Neuronal stem cell (in vitro differentiated cells): ENCODE data around the gene SH3PXD2A.

Experiments used
- DNase-seq: peaks from one replicate; pipeline ENCODE4 v3.0.0-alpha.2; 2013; ENCODE audit warnings: low spot score
- H2AFZ ChIP-seq: one replicate; pipeline ENCODE4 v1.6.1; 2013; ENCODE audit warnings: mild to moderate bottlenecking, low read length, inconsistent platforms
- H2AK5ac ChIP-seq: 2 replicates; pipeline ENCODE4 v1.6.1; 2013; ENCODE audit warnings: low read depth, mild to moderate bottlenecking, inconsistent platforms, low read length, moderate library complexity, mixed read lengths
- H2BK120ac ChIP-seq: 2 replicates; pipeline ENCODE4 v1.6.1; 2013; ENCODE audit warnings: low read depth, mild to moderate bottlenecking, inconsistent platforms, low read length, moderate library complexity, mixed read lengths
- H2BK12ac ChIP-seq: one replicate; pipeline ENCODE4 v1.6.1; 2013; ENCODE audit warnings: low read length, inconsistent platforms
- H2BK15ac ChIP-seq: 2 replicates; pipeline ENCODE4 v1.6.1; 2013; ENCODE audit warnings: mild to moderate bottlenecking, low read length, inconsistent platforms, mixed read lengths
- H2BK5ac ChIP-seq: one replicate; pipeline ENCODE4 v1.6.1; 2013; ENCODE audit warnings: inconsistent platforms, mild to moderate bottlenecking, low read length, moderate library complexity
- H3K14ac ChIP-seq: one replicate; pipeline ENCODE4 v1.6.1; 2013; ENCODE audit warnings: low read length, inconsistent platforms
- H3K18ac ChIP-seq: 2 replicates; pipeline ENCODE4 v1.6.1; 2013; ENCODE audit warnings: low read length, inconsistent platforms
- H3K23ac ChIP-seq: 2 replicates; pipeline ENCODE4 v1.6.1; 2013; ENCODE audit warnings: low read depth, mild to moderate bottlenecking, mixed read lengths, low read length, inconsistent platforms; ENCODE audit not compliant: poor library complexity
- H3K27ac ChIP-seq: replicated peaks from 3 replicates; pipeline ENCODE4 v1.5.1; 2013; ENCODE audit warnings: low read length, inconsistent platforms
- H3K27me3 ChIP-seq, 3 experiments: 2 replicates each; pipeline ENCODE4 v1.6.1; 2013; ENCODE audit warnings: low read length in 3 of 3, mild to moderate bottlenecking in 2 of 3, inconsistent platforms in 1 of 3, low read depth in 1 of 3, mixed read lengths in 1 of 3, moderate library complexity in 1 of 3; ENCODE audit not compliant: control insufficient read depth in 3 of 3, insufficient read depth in 3 of 3
- H3K36me3 ChIP-seq, 2 donors: replicated peaks in 1 of 2; 2 replicates each; pipeline ENCODE4 v1.6.1; 2013; ENCODE audit warnings: low read length in 2 of 2; ENCODE audit not compliant: control insufficient read depth in 2 of 2, insufficient read depth in 2 of 2
- H3K4ac ChIP-seq: 2 replicates; pipeline ENCODE4 v1.6.1; 2013; ENCODE audit warnings: inconsistent platforms, mild to moderate bottlenecking, low read length, moderate library complexity
- H3K4me1 ChIP-seq, 2 donors: 1 replicate in 1 of 2; 2 replicates in 1 of 2; pipeline ENCODE4 v1.6.1; 2013; ENCODE audit warnings: low read length in 2 of 2, low read depth in 1 of 2; ENCODE audit not compliant: control insufficient read depth in 2 of 2, insufficient read depth in 1 of 2
- H3K4me2 ChIP-seq: one replicate; pipeline ENCODE4 v1.6.1; 2013; ENCODE audit warnings: mild to moderate bottlenecking, low read length, inconsistent platforms; ENCODE audit not compliant: insufficient read depth, poor library complexity, severe bottlenecking
- H3K4me3 ChIP-seq, 2 donors: 2 replicates each; pipeline ENCODE4 v1.5.1; 2013; ENCODE audit warnings: low read length in 2 of 2, mild to moderate bottlenecking in 2 of 2, inconsistent platforms in 1 of 2, moderate library complexity in 1 of 2
- H3K79me1 ChIP-seq: one replicate; pipeline ENCODE4 v1.6.1; 2013; ENCODE audit warnings: low read depth, mild to moderate bottlenecking, inconsistent platforms, low read length, moderate library complexity
- H3K9ac ChIP-seq: one replicate; pipeline ENCODE4 v1.6.1; 2013; ENCODE audit warnings: mild to moderate bottlenecking, low read depth, low read length, inconsistent platforms; ENCODE audit not compliant: poor library complexity
- H3K9me3 ChIP-seq, 2 donors: replicated peaks in 1 of 2; 2 replicates each; pipeline versions ENCODE3 to v1.6.1; 2013; ENCODE audit warnings: low read length in 2 of 2, mild to moderate bottlenecking in 2 of 2, inconsistent platforms in 1 of 2, low read depth in 1 of 2, mixed read lengths in 1 of 2, moderate library complexity in 1 of 2; ENCODE audit not compliant: control insufficient read depth in 2 of 2, insufficient read depth in 1 of 2
- H4K8ac ChIP-seq: one replicate; pipeline ENCODE4 v1.6.1; 2013; ENCODE audit warnings: low read depth, mild to moderate bottlenecking, inconsistent platforms, low read length, moderate library complexity
- H4K91ac ChIP-seq: one replicate; pipeline ENCODE4 v1.6.1; 2013; ENCODE audit warnings: low read length, low read depth, mild to moderate bottlenecking, inconsistent platforms; ENCODE audit not compliant: poor library complexity
- WGBS, 2 donors: extraction: QIAGEN DNeasy Blood & Tissue Kit; methylation state at CpG; one replicate each; pipeline ENCODE4 v1.1.7; 2013; ENCODE audit warnings: missing lambda C conversion rate in 2 of 2, mixed read lengths in 1 of 2; ENCODE audit not compliant: insufficient read length in 2 of 2, insufficient replicate concordance in 1 of 2; ENCODE audit errors: extremely low coverage in 2 of 2; 5-methylcytosine and 5-hydroxymethylcytosine counted together

Gene SH3PXD2A

GRCh38 chr10:103669243-103669929, 186.0 kb downstream of the SH3PXD2A start:
- no CpG with 5 or more reads among the region's 6 CpGs for WGBS, 2 donors
- peak overlapping the region; percentile 45 for H3K18ac ChIP-seq
- H3K23ac ChIP-seq, result no peak overlapping the region
- DNase-seq, result no peak
- H2BK120ac ChIP-seq, result no peak overlapping the region
- H2AFZ ChIP-seq, result no peak overlapping the region
- H3K9ac ChIP-seq, result no peak overlapping the region
- H2BK15ac ChIP-seq, result no peak overlapping the region
- H3K14ac ChIP-seq, result no peak overlapping the region
- H3K4me2 ChIP-seq, result no peak overlapping the region
- no peak overlapping the region for H2BK5ac ChIP-seq
- no peaks in the 10 kb centered on the region for H3K79me1 ChIP-seq
- no peaks in the 10 kb centered on the region for H3K9me3 ChIP-seq
- peaks cover 5 to 12% of the 10 kb centered on the region in 2 donors for H3K4me1 ChIP-seq
- no peak overlapping the region for H3K27ac ChIP-seq
- no peak overlapping the region for H2BK12ac ChIP-seq
- H3K36me3 ChIP-seq, result no peaks in the 10 kb centered on the region
- H2AK5ac ChIP-seq, result no peak overlapping the region
- no peak overlapping the region for H4K8ac ChIP-seq
- no peak overlapping the region for H3K4me3 ChIP-seq
- H4K91ac ChIP-seq, result no peak overlapping the region
- H3K4ac ChIP-seq, result no peak overlapping the region
- H3K27me3 ChIP-seq, result no peaks in the 10 kb centered on the region

- no peaks in the 10 kb centered on the region for H3K9me3 ChIP-seq
- H2AFZ ChIP-seq, result no peak overlapping the region
- no peak overlapping the region for H3K4me3 ChIP-seq
- peak overlapping the region; percentile 91 for H3K14ac ChIP-seq
- H3K79me1 ChIP-seq, result no peaks in the 10 kb centered on the region
- peak overlapping the region; percentile 85 for H3K9ac ChIP-seq
- no peak for DNase-seq
- no peak overlapping the region for H3K4ac ChIP-seq
- H4K8ac ChIP-seq, result no peak overlapping the region
- H2BK12ac ChIP-seq, result no peak overlapping the region
- no peak overlapping the region for H3K4me2 ChIP-seq
- WGBS, 2 donors, result no CpG with 5 or more reads among the region's 37 CpGs
- peak overlapping the region; percentile 87 for H2AK5ac ChIP-seq
- no peak overlapping the region for H2BK120ac ChIP-seq
- no peak overlapping the region for H2BK5ac ChIP-seq
- H3K18ac ChIP-seq, result peak overlapping the region; percentile 96
- H3K36me3 ChIP-seq, result no peaks in the 10 kb centered on the region
- H2BK15ac ChIP-seq, result peak overlapping the region; percentile 70
- peak overlapping the region; percentile 80 for H4K91ac ChIP-seq
- no peaks in the 10 kb centered on the region for H3K27me3 ChIP-seq
- H3K4me1 ChIP-seq, result peaks cover 5 to 12% of the 10 kb centered on the region in 2 donors
- no peak overlapping the region for H3K27ac ChIP-seq
- H3K23ac ChIP-seq, result peak overlapping the region; percentile 89
Observed at GRCh38 chr10:103668351-103669242, 186.8 kb downstream of the SH3PXD2A start.

- no CpG with 5 or more reads among the region's 8 CpGs for WGBS, 2 donors
Observed at GRCh38 chr10:103667356-103667755, 188.0 kb downstream of the SH3PXD2A start.

GRCh38 chr10:103666762-103667150, 188.6 kb downstream of the SH3PXD2A start:
- Histone ChIP-seq H3K4me1 (peaks cover 5 to 15% of the 10 kb centered on the region in 2 donors), H3K9me3 (no peaks in the 10 kb centered on the region), H3K36me3 (no peaks in the 10 kb centered on the region), H3K23ac (no peak overlapping the region), H3K79me1 (no peaks in the 10 kb centered on the region), H3K27me3 (no peaks in the 10 kb centered on the region), H2BK15ac (peak overlapping the region; percentile 33), H3K9ac (no peak overlapping the region), H4K8ac (no peak overlapping the region), H3K27ac (no peak overlapping the region), H2AFZ (no peak overlapping the region), H3K14ac (no peak overlapping the region), H4K91ac (peak overlapping the region; percentile 22), H3K4ac (peak overlapping the region; percentile 45), H3K4me2 (no peak overlapping the region), H2AK5ac (peak overlapping the region; percentile 96), H3K18ac (peak overlapping the region; percentile 75), H2BK120ac (no peak overlapping the region), H2BK5ac (peak overlapping the region; percentile 29), H3K4me3 (no peak overlapping the region), H2BK12ac (peak overlapping the region; percentile 49)
- no peak for DNase-seq
- no CpG with 5 or more reads among the region's 4 CpGs for WGBS, 2 donors

More at GRCh38 chr10:103667356-103667755, 188.0 kb downstream of the SH3PXD2A start:
- Histone ChIP-seq H2BK5ac (peak overlapping the region; percentile 29), H3K4me3 (no peak overlapping the region), H3K18ac (peak overlapping the region; percentile 74), H3K27me3 (no peaks in the 10 kb centered on the region), H2BK15ac (no peak overlapping the region), H2AFZ (no peak overlapping the region), H2BK120ac (no peak overlapping the region), H3K36me3 (no peaks in the 10 kb centered on the region), H3K14ac (no peak overlapping the region), H2BK12ac (no peak overlapping the region), H3K4me2 (no peak overlapping the region), H3K27ac (no peak overlapping the region), H4K91ac (peak overlapping the region; percentile 22), H3K79me1 (no peaks in the 10 kb centered on the region), H3K4me1 (peaks cover 5 to 12% of the 10 kb centered on the region in 2 donors), H3K4ac (peak overlapping the region; percentile 10), H3K23ac (no peak overlapping the region), H4K8ac (no peak overlapping the region), H3K9me3 (no peaks in the 10 kb centered on the region), H2AK5ac (peak overlapping the region; percentile 96), H3K9ac (no peak overlapping the region)
- no peak for DNase-seq
